Stimulated activated CD4-positive, alpha-beta T cell treated with anti-CD3 and anti-CD28 coated beads, Interleukin-15, amount 100 ng/mL, for 48 hours (primary cell): ENCODE data around the gene DNAJC5.
"Not testable (repeated sequence)": the region's sequence is repeated elsewhere in the genome, so short reads cannot be mapped to it uniquely, and the experiment has no call there.

Experiments
- DNase-seq, 2 donors: peaks; one replicate each; pipeline ENCODE4 v3.0.0-alpha.2; 2020; ENCODE audit warnings: low read depth in 2 of 2

Gene DNAJC5, protein sequence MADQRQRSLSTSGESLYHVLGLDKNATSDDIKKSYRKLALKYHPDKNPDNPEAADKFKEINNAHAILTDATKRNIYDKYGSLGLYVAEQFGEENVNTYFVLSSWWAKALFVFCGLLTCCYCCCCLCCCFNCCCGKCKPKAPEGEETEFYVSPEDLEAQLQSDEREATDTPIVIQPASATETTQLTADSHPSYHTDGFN

DNA sequence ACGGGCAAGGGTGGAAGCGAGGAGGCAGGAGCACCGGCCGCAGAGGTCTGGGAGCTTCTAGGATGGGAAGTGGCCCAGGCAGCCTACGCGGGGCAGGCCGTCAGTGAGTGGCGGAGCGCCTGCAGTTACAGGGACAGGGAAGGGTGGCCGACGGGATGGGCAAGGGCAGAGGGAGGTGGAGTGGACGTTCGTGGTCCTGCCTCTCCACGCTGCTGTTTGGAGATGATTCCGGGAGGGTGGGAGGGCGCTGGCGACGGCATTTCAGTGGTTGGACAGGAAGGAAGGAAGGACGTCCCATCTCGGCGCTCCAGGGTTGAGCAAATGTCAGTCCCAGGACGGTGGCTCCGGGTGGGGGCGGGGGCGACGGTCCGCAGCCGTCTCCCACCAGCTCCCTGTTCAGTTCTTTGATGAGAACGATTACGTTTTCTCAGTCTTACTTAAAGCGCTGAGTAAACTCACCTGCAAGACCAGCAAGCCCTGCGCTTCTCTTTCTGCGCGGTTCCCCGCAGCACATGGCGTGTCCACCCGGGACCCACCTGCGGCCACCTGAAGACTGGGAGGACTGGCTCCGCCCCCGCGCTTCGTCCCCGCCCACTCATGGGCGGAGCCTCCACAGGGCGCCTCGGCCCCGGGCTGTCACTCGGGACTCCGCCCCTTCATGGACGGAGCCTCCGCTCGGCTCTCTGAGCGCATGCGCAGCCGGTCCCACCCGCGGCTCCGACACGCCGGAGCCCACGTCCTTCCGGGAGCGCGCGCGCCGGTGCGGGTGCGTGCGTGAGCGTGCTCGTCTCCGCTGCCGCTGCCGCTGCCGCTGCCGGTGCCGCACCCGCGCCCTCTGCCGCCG lies at the start of gene DNAJC5:
Gene DNAJC5 (plus strand): TSS at position 769 of the 844 bp plus-strand sequence. CDS start 33,220 bp downstream, outside the sequence.
- peak; percentile 91 to 96 for DNase-seq

DNA sequence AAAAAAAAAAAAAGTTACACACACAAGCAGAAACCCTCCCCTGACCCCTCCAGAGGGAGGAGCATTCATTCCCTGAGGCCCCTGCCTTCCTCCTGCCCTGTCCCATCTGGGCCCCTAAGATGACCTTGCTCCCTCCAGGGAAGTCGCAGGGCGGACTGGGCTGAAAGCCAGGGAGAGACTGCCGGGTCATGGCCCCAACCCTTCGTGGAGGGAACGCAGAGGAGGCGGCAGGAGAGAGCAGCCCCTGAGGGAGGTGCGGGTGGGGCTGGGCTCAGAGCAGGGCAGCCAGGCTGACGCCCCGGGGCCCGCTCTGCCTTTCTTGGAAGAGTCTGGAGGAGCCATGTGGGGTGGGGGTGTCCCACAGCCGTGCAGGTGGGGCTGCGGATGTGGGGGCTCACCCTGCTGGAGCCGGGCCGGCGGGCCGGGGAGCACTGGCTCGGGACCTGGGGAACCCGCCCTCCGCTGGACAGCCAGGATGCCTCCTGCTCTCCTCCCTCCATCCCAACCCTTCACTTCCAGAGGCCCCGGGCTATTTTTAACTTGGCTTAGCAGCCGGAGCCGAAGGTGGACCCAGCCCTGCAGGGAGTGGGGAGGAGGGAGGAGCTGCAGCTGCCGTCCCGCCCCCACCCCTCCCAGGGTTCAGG lies 48.7 kb upstream of the DNAJC5 start:
- DNase-seq: no peak

- no peak for DNase-seq
Measured at GRCh38 chr20:63846888-63847236, 48.1 kb upstream of the DNAJC5 start.

DNA sequence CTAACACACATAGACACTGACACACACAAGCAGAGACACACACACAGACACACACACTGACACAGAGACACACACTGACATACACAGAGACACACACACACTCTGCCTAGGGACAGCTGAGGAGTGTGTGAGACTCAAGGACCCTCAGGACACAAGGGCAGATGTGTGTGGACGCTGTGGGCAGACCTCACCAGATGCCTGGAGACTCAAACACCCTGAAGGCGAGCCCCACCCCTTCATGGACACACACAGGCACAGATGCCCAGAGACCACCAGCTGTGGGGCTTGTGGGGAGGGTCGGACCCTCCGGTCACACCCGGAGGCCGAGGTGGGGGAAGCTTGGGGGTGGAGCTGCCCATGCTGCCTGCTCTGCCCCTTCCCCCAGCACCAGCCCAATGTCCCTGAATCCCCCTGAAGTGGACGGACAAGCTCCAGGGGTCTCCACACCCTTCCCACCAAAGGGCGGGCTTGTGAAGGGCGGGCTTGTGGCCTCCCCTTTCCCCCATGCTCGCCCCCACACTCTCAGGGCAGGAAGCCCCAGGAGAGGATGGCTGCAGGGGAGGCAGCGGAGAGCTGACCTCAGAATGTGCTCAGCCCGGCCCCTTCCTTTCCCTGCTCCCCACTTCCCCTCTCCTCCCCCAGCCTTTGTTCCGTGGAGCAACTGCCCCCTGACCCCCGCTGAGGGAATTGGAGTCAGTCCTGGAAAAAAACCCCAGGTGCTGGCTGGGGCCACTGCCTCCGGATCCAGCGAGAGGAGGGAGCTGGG lies 47.5 kb upstream of the DNAJC5 start:
- DNase-seq: no peak

DNA sequence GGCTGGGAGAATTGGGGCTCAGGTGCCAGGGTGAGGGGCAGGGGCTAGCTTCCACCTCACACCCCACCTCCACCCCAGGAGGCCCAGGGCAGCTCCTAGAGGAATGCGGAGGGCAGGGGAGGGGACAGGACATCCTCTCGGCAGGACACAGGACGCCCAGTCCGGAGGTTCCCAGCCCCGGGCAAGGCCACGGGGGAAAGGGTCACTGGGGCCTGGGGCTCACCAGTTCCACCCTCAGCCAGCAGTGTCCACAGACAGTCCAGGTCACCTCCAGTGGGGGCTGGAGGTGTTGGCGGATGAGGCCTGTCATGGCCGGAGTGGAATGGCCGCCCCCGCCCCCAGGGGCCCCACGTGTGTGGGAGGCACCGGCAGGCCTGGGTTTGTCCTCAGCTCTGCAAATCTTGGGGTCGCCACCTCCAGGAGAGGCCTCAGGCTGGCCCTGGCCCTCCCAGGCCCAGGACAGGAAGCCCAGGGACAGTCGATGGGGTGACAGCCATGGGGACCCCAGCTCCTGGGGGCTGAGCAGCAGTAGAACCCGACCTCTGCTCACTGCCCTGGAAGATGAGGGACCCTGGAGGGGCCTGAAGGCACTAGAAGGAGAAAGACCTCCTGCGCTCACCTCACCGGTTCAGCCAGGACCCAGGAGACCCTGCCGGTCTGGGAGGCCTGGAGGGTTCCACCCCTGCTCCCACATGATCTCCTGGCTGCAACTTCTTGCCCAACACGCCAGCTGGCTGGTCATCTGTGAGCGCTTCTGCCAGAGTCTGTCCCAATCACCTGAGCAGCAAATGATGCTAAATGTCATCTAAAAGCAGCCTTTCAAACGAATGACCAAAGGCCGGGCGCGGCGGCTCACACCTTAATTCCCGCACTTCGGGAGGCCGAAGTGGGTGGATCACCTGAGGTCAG lies 46.7 kb upstream of the DNAJC5 start:
- no peak for DNase-seq

- DNase-seq: peak; percentile 50 to 63
Measured at GRCh38 chr20:63850689-63851547, 44.0 kb upstream of the DNAJC5 start.

GRCh38 chr20:63851548-63851943 lies 43.4 kb upstream of the DNAJC5 start:
- DNase-seq: not testable (repeated sequence)

DNA sequence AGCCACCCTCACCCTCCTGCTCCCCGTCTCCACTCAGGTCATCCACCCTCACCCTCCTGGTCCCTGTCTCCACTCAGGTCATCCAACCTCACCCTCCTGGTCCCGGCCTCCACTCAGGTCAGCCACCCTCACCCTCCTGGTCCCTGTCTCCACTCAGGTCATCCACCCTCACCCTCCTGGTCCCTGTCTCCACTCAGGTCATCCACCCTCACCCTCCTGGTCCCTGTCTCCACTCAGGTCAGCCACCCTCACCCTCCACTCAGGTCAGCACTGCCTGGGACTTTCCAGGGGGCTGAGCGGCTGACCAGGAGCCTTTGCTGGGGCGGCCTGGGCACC lies 41.2 kb upstream of the DNAJC5 start:
- not testable (repeated sequence) for DNase-seq

DNA sequence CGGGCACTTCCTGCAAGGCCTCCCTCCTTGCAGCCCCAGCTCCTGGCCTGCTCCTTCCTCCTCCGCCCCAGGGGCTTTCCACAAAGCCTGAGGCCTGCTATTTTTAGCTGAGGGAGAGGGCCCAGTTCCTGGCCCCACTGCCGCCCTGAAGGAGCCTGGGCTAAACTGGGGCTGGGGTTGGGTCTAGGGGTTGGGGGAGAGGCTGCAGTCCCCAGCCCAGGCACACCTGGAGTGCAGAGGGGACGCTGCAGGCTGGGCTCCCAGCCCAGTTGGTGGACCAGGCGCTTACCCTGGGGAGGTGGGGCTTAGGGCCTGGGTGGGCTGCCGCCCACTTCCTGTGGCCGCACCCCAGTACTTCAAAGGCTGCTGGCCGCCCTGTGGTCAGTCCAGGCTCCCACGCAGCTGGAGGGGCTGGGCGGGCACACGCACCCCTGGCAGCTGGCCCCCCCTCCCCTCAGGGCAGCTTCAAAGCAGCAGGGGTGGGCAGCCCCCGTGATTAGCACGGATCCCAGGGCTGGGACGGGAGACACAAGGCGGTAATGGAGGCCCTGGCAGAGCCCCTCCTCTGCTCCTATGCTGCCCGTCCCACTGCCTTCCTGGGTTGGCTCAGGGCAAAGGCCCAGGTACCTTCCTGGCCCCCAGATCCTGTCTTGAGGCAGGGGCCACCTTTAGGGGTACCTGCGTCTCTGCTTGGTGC lies 40.7 kb upstream of the DNAJC5 start:
- no peak for DNase-seq

GRCh38 chr20:63854766-63855362 lies 40.1 kb upstream of the DNAJC5 start:
- no peak for DNase-seq

GRCh38 chr20:63855363-63856097 lies 39.4 kb upstream of the DNAJC5 start:
- no peak for DNase-seq

GRCh38 chr20:63856098-63856511 lies 38.8 kb upstream of the DNAJC5 start:
- DNase-seq: no peak

DNA sequence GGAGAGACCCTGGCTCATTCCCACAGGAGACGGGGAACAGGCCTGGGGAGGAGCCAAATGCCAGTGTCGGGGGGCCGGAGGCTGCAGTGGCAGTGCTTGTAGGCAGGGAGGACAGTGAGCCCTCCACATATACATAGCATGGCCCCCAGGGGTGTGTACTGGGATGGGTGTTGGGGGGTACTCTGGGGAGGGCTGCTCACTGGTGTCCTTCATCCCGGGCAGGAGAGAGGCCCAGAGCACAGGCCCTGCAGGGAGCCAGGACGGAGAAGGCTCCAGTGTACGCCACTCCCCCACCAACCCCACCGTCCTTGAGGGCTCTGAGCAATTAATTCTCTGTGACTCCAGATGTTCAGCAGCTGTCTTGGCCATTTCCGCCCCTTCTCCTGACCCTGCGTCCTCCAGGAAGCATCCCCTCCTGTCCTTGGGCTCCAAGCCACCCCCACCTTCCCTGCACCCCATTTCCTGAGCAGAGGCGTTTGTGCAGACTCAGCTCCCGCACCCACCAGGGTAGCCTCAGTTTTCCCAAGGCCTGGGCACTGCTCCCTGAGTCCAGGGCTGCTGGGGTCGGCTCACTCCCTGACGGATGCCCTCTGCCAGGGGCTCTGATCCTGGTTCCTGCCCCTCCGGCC lies 37.0 kb upstream of the DNAJC5 start:
- DNase-seq: no peak

GRCh38 chr20:63858393-63859165 lies 36.3 kb upstream of the DNAJC5 start:
- no peak for DNase-seq

- DNase-seq: no peak
Measured at GRCh38 chr20:63859166-63859699, 35.7 kb upstream of the DNAJC5 start.

GRCh38 chr20:63860325-63861051 lies 34.4 kb upstream of the DNAJC5 start:
- DNase-seq: no peak
